Measurements from ENCODE around the gene TMEM106B.

- TF ChIP-seq RFX5 (IDR thresholded peaks at IDR 0.05; ENCODE audit: low read depth, low read length) (no peak), PRDM15 (CRISPR knock-in tag; IDR thresholded peaks at IDR 0.05) (no peak)
These were observed 33.0 kb downstream of the TMEM106B start for GRCh38 chr7:12244129-12244528.
